Breast epithelium (tissue), 4 donors: ENCODE data around the gene PHAF1. TPM values are rescaled to one million over a fixed set of nuclear protein-coding genes. Genes with fewer than 3 reads are reported as not detected.
A peak's percentile ranks its signal among the peaks of the same experiment; 100 is the strongest.

Experiments
- DNase-seq, 2 donors: peaks; one replicate each; pipeline ENCODE4 v3.0.0-alpha.2; 2019; ENCODE audit warnings: low spot score in 2 of 2
- H3K27ac ChIP-seq, 2 donors: fragments of 200-600 bp; sonication (generic) in 1 of 2; one replicate each; pipeline ENCODE4 v1.5.1; 2016 to 2019; ENCODE audit warnings: mild to moderate bottlenecking in 1 of 2
- H3K27me3 ChIP-seq, 2 donors: fragments of 200-600 bp; sonication (generic) in 1 of 2; one replicate each; pipeline versions ENCODE4 v1.5.1 to v1.6.0; 2017 to 2019; ENCODE audit warnings: control low read depth in 1 of 2, mild to moderate bottlenecking in 1 of 2
- H3K36me3 ChIP-seq: fragments of 200-600 bp; one replicate; pipeline ENCODE4 v1.5.1; 2019
- H3K4me1 ChIP-seq, 2 donors: fragments of 200-600 bp; sonication (generic); one replicate each; pipeline ENCODE4 v1.5.1; 2016 to 2019; ENCODE audit warnings: control low read depth in 1 of 2
- H3K4me3 ChIP-seq, 3 donors: fragments of 200-600 bp; sonication (generic); 1 replicate in 2 of 3; 2 replicates in 1 of 3; pipeline ENCODE4 v1.5.1; 2016 to 2019; ENCODE audit warnings: mild to moderate bottlenecking in 3 of 3, moderate library complexity in 2 of 3
- H3K9me3 ChIP-seq, 2 donors: fragments of 200-600 bp; sonication (generic) in 1 of 2; one replicate each; pipeline ENCODE4 v1.5.1; 2016 to 2019; ENCODE audit warnings: control low read depth in 1 of 2
- POLR2A ChIP-seq: fragments of 450-650 bp; IDR thresholded peaks from one replicate; pipeline ENCODE4 v1.6.1; 2016; ENCODE audit warnings: antibody characterized with exemption, mild to moderate bottlenecking, moderate library complexity
- POLR2AphosphoS5 ChIP-seq, 3 donors: sonication (generic); formaldehyde crosslinking; IDR thresholded peaks; one replicate each; pipeline ENCODE4 v1.6.1; 2017; ENCODE audit warnings: antibody characterized with exemption in 3 of 3
- intact Hi-C: fragments of 100-400 bp; cut with DNase I; formaldehyde crosslinking; loops from one replicate; pipeline ENCODE4 v1.15.1; 2023; ENCODE audit warnings: low total_unique reads
- total RNA-seq, 3 donors: library from RNA; depleted of rRNA; stranded (reverse); fragments of >200 nt; gene quantifications; one replicate each; pipeline ENCODE4 v1.1.0, GENCODE V29; 2016
- TF ChIP-seq, protein P1 (sequence below), 3 donors: fragments of 450-650 bp; IDR thresholded peaks; one replicate each; pipeline ENCODE4 v1.5.1; 2016 to 2017; ENCODE audit warnings: antibody characterized with exemption in 3 of 3, mild to moderate bottlenecking in 3 of 3, moderate library complexity in 3 of 3

PHAF1 gene
- total RNA-seq, 3 donors from 2014 or later, result 17.8 to 31.8 (median 27.1) TPM

DNA sequence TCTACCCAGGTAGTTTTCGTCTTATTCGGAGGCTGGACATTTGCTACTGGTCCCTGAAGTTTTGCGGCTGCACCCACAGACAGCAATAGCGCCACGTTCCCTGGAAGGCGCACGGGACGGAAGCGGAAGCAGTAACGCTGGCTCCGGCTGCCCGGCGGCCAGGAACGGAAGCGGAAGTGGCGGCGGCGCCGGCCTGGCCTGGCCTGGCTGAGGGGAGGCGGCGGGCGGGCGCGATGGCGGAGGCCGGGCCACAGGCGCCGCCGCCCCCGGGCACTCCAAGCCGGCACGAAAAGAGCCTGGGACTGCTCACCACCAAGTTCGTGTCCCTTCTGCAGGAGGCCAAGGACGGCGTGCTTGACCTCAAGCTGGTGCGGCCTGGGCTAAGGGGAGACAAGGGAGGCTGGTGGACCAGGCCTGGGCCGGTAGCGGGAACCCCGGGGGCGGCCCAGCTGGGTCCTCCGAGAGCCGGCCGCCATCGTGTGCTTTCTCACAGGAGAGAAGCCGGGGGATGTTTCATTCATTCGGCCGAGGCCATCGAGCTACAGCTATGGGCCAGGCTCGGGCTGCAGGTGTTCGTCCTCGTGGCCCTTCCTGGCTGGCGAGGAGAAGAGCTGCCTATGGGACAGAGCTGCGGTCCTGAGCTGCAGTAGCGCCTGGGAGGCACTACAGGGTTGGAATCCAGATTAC lies 82.4 kb downstream of the PHAF1 start, which contains the start of gene E2F4:
TSS of gene E2F4 (plus strand) at position 161 of the 687 bp plus-strand sequence. CDS start at position 234, 73 bp downstream.
- DNase-seq, result peak; percentile 85 to 90
- Histone ChIP-seq H3K4me3 (peak within 1 kb of the TSS; percentile 85 to 94 (median 93)), H3K9me3 (no peaks in the 10 kb centered on the region), H3K36me3 (no peaks in the 10 kb centered on the region), H3K27ac (peak within 1 kb of the TSS; percentile 69 to 70), H3K4me1 (peaks cover 5 to 15% of the 10 kb centered on the region in 2 donors), H3K27me3 (no peaks in the 10 kb centered on the region)
- TF ChIP-seq POLR2AphosphoS5 (IDR thresholded peaks at IDR 0.05) (peak; percentile 74 to 84 (median 84)), POLR2A (no peak)
- TF ChIP-seq, protein P1, sequence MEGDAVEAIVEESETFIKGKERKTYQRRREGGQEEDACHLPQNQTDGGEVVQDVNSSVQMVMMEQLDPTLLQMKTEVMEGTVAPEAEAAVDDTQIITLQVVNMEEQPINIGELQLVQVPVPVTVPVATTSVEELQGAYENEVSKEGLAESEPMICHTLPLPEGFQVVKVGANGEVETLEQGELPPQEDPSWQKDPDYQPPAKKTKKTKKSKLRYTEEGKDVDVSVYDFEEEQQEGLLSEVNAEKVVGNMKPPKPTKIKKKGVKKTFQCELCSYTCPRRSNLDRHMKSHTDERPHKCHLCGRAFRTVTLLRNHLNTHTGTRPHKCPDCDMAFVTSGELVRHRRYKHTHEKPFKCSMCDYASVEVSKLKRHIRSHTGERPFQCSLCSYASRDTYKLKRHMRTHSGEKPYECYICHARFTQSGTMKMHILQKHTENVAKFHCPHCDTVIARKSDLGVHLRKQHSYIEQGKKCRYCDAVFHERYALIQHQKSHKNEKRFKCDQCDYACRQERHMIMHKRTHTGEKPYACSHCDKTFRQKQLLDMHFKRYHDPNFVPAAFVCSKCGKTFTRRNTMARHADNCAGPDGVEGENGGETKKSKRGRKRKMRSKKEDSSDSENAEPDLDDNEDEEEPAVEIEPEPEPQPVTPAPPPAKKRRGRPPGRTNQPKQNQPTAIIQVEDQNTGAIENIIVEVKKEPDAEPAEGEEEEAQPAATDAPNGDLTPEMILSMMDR (IDR thresholded peaks at IDR 0.05), result no peak
- intact Hi-C loops, result no loop called here

DNA sequence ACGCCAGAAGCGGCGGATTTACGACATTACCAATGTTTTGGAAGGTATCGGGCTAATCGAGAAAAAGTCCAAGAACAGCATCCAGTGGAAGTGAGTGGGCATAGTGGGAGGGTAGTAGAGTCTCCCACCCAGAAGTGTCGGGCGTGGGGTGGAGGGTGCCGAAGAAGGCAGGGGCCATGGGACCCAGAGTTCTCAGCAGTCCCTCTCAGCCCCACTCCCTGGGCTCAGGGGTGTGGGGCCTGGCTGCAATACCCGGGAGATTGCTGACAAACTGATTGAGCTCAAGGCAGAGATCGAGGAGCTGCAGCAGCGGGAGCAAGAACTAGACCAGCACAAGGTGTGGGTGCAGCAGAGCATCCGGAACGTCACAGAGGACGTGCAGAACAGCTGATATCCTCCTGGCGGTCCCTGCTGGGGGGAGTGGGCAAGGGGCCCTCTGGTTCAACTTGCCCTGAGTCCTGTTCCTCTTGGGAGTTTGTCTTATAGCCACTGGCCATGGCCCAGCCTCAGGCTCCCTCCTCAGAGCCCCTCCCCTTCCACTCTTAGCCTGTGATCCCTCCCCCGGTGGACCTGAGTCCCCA lies 83.1 kb downstream of the PHAF1 start:
- H3K9me3 ChIP-seq, result no peaks in the 10 kb centered on the region
- intact Hi-C loops, result no loop called here
- H3K27ac ChIP-seq, result peak overlapping the region in 1 of 2 donors; percentile 69
- peaks cover 5 to 17% of the 10 kb centered on the region in 2 donors for H3K4me1 ChIP-seq
- TF ChIP-seq POLR2AphosphoS5 (IDR thresholded peaks at IDR 0.05), result no peak
- TF ChIP-seq, protein P1 (IDR thresholded peaks at IDR 0.05), result no peak
- H3K27me3 ChIP-seq, result no peaks in the 10 kb centered on the region
- H3K4me3 ChIP-seq, result peak overlapping the region; percentile 85 to 94 (median 93)
- no peak for DNase-seq
- no peaks in the 10 kb centered on the region for H3K36me3 ChIP-seq

DNA sequence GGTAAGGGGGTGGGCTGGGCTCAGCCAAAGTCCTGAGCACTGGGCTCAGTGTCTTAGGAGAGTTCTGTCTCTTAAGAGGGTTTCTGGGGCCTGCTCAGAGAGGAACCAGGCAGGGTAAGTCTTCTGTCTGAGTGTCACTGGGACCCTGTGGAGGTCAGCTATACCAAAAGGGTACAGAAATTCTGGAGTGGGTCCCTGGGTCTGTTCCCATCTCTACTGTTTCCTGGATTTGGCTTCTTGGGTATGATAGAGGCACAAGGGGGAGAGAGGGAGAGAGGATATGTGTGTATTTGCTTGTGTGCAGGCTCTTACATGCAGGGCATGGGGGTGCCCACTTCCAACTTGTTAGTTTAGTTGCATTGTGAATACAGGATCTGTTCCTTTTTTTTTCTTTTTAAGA lies 83.8 kb downstream of the PHAF1 start:
- H3K36me3 ChIP-seq, result no peaks in the 10 kb centered on the region
- H3K27ac ChIP-seq, result no peak overlapping the region
- H3K4me3 ChIP-seq, result peak overlapping the region; percentile 85 to 94 (median 93)
- TF ChIP-seq POLR2AphosphoS5 (IDR thresholded peaks at IDR 0.05) (no peak), POLR2A (no peak)
- TF ChIP-seq, protein P1 (IDR thresholded peaks at IDR 0.05), result no peak
- H3K4me1 ChIP-seq, result peaks cover 5 to 24% of the 10 kb centered on the region in 2 donors
- intact Hi-C loops, result no loop called here
- no peak for DNase-seq
- no peaks in the 10 kb centered on the region for H3K9me3 ChIP-seq
- H3K27me3 ChIP-seq, result no peaks in the 10 kb centered on the region

DNA sequence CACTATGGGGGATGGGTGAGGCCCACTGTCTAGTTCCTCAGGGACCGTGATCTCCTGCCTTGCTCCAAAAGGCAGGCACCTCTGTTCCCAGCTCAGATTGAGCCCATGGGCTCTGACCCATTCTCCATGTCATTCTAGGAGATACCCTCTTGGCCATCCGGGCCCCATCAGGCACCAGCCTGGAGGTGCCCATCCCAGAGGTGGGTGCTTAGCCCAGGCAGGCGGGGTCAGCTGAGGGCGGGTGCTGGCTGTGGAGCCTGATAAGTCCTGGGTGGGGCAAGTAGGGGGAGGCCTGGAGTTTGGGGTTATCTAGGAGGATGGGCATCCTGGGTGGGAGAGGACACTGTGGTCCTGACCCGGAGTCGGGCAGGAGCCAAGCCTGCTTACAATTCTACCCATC lies 84.5 kb downstream of the PHAF1 start:
- intact Hi-C loops, result no loop called here

More for the DNA sequence above, 84.5 kb downstream of the PHAF1 start:
- Histone ChIP-seq H3K27ac (no peak overlapping the region), H3K27me3 (no peaks in the 10 kb centered on the region), H3K4me1 (peaks cover 5 to 26% of the 10 kb centered on the region in 2 donors), H3K36me3 (no peaks in the 10 kb centered on the region), H3K4me3 (no peak overlapping the region), H3K9me3 (no peaks in the 10 kb centered on the region)
- DNase-seq, result no peak
- TF ChIP-seq, protein P1 (IDR thresholded peaks at IDR 0.05), result no peak
- no peak for TF ChIP-seq POLR2A
- no peak for TF ChIP-seq POLR2AphosphoS5 (IDR thresholded peaks at IDR 0.05)
